Measurements from ENCODE around the gene NKAIN2. TPM values are rescaled to one million over a fixed set of nuclear protein-coding genes. Genes with fewer than 3 reads are reported as not detected.

NKAIN2 gene
- total RNA-seq, 2 donors from 2014 or later, result 0.68 TPM; not detected in 1

- TF ChIP-seq POLR2A (IDR thresholded peaks at IDR 0.05) (no peak), POLR2AphosphoS5 (IDR thresholded peaks at IDR 0.05) (no peak)
- TF ChIP-seq, protein P1, sequence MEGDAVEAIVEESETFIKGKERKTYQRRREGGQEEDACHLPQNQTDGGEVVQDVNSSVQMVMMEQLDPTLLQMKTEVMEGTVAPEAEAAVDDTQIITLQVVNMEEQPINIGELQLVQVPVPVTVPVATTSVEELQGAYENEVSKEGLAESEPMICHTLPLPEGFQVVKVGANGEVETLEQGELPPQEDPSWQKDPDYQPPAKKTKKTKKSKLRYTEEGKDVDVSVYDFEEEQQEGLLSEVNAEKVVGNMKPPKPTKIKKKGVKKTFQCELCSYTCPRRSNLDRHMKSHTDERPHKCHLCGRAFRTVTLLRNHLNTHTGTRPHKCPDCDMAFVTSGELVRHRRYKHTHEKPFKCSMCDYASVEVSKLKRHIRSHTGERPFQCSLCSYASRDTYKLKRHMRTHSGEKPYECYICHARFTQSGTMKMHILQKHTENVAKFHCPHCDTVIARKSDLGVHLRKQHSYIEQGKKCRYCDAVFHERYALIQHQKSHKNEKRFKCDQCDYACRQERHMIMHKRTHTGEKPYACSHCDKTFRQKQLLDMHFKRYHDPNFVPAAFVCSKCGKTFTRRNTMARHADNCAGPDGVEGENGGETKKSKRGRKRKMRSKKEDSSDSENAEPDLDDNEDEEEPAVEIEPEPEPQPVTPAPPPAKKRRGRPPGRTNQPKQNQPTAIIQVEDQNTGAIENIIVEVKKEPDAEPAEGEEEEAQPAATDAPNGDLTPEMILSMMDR (IDR thresholded peaks at IDR 0.05), result no peak
- no peak for DNase-seq (ENCODE audit: low spot score)
- Histone ChIP-seq H3K36me3 (no peaks in the 10 kb centered on the region), H3K9me3 (no peaks in the 10 kb centered on the region), H3K27me3 (replicated peaks; ENCODE audit: insufficient read depth) (no peaks in the 10 kb centered on the region), H3K4me3 (no peak overlapping the region), H3K27ac (no peak overlapping the region), H3K4me1 (replicated peaks) (no peaks in the 10 kb centered on the region)
- WGBS, result 48% methylated on average over 2 of the region's 2 CpGs
- intact Hi-C loops (cut with DNase I), result no loop called here
Measured at GRCh38 chr6:124812067-124812466, 1008.4 kb downstream of the NKAIN2 start.

DNA sequence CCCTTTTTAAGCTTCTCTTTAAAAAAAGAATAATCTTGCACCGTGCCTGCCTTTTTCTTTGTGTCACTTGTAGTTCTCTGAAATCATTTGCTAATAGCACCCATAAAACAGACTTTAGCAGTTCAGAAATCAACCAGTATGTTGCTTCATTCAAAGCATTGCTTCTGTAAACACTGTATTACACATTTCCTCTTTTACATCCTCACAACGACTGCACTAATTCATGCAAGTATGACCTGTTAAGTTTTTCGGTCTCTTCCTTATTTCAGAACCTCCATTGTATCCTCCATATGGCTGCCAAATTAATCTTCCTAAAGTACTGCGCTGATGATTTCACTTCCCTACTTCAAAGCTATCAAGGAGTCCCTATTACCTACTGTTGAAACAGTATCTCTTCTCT is 1015.7 kb downstream of the NKAIN2 start:
- 51% methylated on average over 4 of the region's 4 CpGs for WGBS
- no peaks in the 10 kb centered on the region for H3K9me3 ChIP-seq
- no peak for TF ChIP-seq POLR2A (IDR thresholded peaks at IDR 0.05)
- TF ChIP-seq POLR2AphosphoS5 (IDR thresholded peaks at IDR 0.05), result no peak
- TF ChIP-seq, protein P1 (IDR thresholded peaks at IDR 0.05), result no peak
- intact Hi-C loops (cut with DNase I), result no loop called here
- no peak overlapping the region for H3K4me3 ChIP-seq
- no peaks in the 10 kb centered on the region for H3K27me3 ChIP-seq (replicated peaks; ENCODE audit: insufficient read depth)
- no peaks in the 10 kb centered on the region for H3K36me3 ChIP-seq
- no peak for DNase-seq (ENCODE audit: low spot score)
- H3K27ac ChIP-seq, result no peak overlapping the region
- no peaks in the 10 kb centered on the region for H3K4me1 ChIP-seq (replicated peaks)

- H3K9me3 ChIP-seq, result no peaks in the 10 kb centered on the region
- no peaks in the 10 kb centered on the region for H3K36me3 ChIP-seq
- DNase-seq (ENCODE audit: low spot score), result no peak
- TF ChIP-seq POLR2AphosphoS5 (IDR thresholded peaks at IDR 0.05), result no peak
- TF ChIP-seq, protein P1 (IDR thresholded peaks at IDR 0.05), result no peak
- no peak for TF ChIP-seq POLR2A (IDR thresholded peaks at IDR 0.05)
- H3K27me3 ChIP-seq (replicated peaks; ENCODE audit: insufficient read depth), result no peaks in the 10 kb centered on the region
- H3K4me3 ChIP-seq, result no peak overlapping the region
- no peaks in the 10 kb centered on the region for H3K4me1 ChIP-seq (replicated peaks)
- no peak overlapping the region for H3K27ac ChIP-seq
- intact Hi-C loops (cut with DNase I), result no loop called here
Measured at GRCh38 chr6:124822204-124822613, 1018.5 kb downstream of the NKAIN2 start.

GRCh38 chr6:124822721-124823120 is 1019.1 kb downstream of the NKAIN2 start:
- no peak for TF ChIP-seq POLR2A (IDR thresholded peaks at IDR 0.05)
- TF ChIP-seq, protein P1 (IDR thresholded peaks at IDR 0.05), result no peak
- TF ChIP-seq POLR2AphosphoS5 (IDR thresholded peaks at IDR 0.05), result no peak
- Histone ChIP-seq H3K4me3 (no peak overlapping the region), H3K27me3 (replicated peaks; ENCODE audit: insufficient read depth) (no peaks in the 10 kb centered on the region), H3K4me1 (replicated peaks) (no peaks in the 10 kb centered on the region), H3K27ac (no peak overlapping the region), H3K9me3 (no peaks in the 10 kb centered on the region), H3K36me3 (no peaks in the 10 kb centered on the region)
- DNase-seq (ENCODE audit: low spot score), result no peak
- 55% methylated on average over 3 of the region's 3 CpGs for WGBS
- intact Hi-C loops (cut with DNase I), result no loop called here

GRCh38 chr6:124823240-124824111 is 1019.8 kb downstream of the NKAIN2 start:
- H3K4me3 ChIP-seq, result no peak overlapping the region
- no peaks in the 10 kb centered on the region for H3K27me3 ChIP-seq (replicated peaks; ENCODE audit: insufficient read depth)
- TF ChIP-seq POLR2AphosphoS5 (IDR thresholded peaks at IDR 0.05), result no peak
- 89% methylated on average over 14 of the region's 14 CpGs for WGBS
- H3K27ac ChIP-seq, result no peak overlapping the region
- H3K9me3 ChIP-seq, result no peaks in the 10 kb centered on the region
- intact Hi-C loops (cut with DNase I), result no loop called here
- no peaks in the 10 kb centered on the region for H3K4me1 ChIP-seq (replicated peaks)
- H3K36me3 ChIP-seq, result no peaks in the 10 kb centered on the region
- DNase-seq (ENCODE audit: low spot score), result no peak
